Smooth muscle cell of bladder (primary cell): ENCODE data around the gene DHRS3. TPM values are rescaled to one million over a fixed set of nuclear protein-coding genes. Genes with fewer than 3 reads are reported as not detected.

Experiments used
- total RNA-seq: library from RNA; depleted of rRNA; stranded (reverse); fragments of >200 nt; gene quantifications from 2 replicates; pipeline ENCODE4 v1.2.3, GENCODE V29; 2014

The DHRS3 gene, protein sequence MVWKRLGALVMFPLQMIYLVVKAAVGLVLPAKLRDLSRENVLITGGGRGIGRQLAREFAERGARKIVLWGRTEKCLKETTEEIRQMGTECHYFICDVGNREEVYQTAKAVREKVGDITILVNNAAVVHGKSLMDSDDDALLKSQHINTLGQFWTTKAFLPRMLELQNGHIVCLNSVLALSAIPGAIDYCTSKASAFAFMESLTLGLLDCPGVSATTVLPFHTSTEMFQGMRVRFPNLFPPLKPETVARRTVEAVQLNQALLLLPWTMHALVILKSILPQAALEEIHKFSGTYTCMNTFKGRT
- total RNA-seq, result 310 and 918 TPM in 2 replicates

DNA sequence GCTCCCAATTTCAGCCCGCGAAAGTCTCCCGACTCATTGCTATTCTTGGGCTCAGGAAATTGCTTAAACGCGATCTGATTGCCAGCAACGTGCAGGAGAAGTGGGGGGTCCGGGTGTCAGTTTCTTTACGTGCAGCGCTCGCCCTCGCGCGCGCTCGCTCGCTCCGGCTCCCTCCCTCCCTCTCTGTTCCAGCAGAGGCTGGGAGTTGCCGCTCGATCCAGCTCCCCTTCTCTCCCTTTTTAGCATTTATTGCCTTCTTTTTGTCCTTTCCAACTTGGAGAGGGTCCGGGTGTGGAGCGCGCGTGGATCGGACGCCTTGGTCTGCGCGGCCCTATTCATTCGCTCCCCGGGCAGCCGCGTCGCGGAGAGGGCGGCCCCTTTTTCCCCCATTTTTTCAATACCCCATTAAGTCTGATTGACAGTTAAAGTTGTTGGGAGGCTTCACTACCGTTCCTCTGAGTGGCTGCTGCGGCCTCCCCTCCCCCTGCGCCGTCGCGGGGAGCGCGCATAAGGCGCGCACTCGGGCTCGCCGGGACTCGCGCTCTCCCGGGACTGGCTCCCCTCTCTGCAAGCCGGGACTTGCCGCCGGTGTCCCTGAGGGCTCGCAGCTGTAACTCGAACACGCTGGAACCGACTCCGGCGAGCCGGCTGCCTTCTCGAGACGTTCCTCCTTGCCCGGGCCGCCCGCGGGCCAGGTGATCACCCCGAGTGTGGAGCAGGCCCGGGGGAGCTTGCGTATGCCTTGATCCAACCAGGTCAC is at the start of gene DHRS3:
Gene DHRS3, minus strand, starts transcription at position 310 of the 760 bp plus-strand sequence. CDS start 862 bp downstream, outside the sequence.

DNA sequence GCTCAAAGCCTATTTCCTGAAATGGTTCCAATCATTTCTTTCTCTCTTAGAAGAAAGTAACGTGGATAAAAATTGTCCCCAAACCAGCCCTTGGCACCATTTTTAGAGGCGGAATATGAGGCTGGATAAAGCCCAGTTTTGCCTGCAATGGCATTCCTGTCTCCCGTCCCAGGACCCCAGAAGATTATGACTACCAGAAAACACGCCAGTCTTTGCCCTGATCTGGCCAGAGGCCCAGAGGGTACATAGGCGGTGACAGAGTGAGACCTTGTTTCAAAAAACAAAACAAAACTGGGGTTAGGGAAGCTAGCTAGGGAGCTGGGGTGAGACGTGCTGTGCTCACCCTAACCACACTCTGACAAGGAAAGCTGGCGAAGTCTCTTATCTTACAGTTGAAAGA is 25.8 kb upstream of the DHRS3 start, which contains the start of gene AADACL4:
Gene AADACL4, plus strand, starts transcription at position 301 of the 400 bp plus-strand sequence. CDS start 462 bp downstream, outside the sequence.

Other genes starting within 250 kb of the DHRS3 start
- under 0.01 and 0.83 TPM in 2 replicates for gene AADACL4, start 25.9 kb upstream of the DHRS3 start, total RNA-seq
- gene AADACL3, start 97.9 kb upstream of the DHRS3 start, total RNA-seq, result not detected in 2 replicates
- not detected in 2 replicates for gene CFAP107, start 128.0 kb upstream of the DHRS3 start, total RNA-seq
- not detected in 2 replicates for gene PRAMEF12, start 155.5 kb upstream of the DHRS3 start, total RNA-seq
- not detected in 2 replicates for gene PRAMEF1, start 173.2 kb upstream of the DHRS3 start, total RNA-seq
- not detected in 2 replicates for gene PRAMEF11, start 213.2 kb upstream of the DHRS3 start, total RNA-seq
- gene HNRNPCL1, start 230.5 kb upstream of the DHRS3 start, total RNA-seq, result not detected in 2 replicates
- gene PRAMEF2, start 238.9 kb upstream of the DHRS3 start, total RNA-seq, result not detected in 2 replicates